HEK293T (cell line): ENCODE data around the gene KAT2B.

ENCODE experiments used
- ARNT ChIP-seq: fragments of 450-650 bp; IDR thresholded peaks from 2 replicates; pipeline ENCODE4 v1.6.1; 2017; ENCODE audit warnings: mild to moderate bottlenecking
- BHLHE40 ChIP-seq: fragments of 450-650 bp; IDR thresholded peaks from 2 replicates; pipeline ENCODE4 v1.6.1; 2016; ENCODE audit warnings: mild to moderate bottlenecking, moderate library complexity, borderline replicate concordance
- FOXK2 ChIP-seq: fragments of 450-650 bp; IDR thresholded peaks from 2 replicates; pipeline ENCODE4 v1.6.1; 2016; ENCODE audit warnings: mild to moderate bottlenecking
- FOXM1 ChIP-seq: fragments of 450-650 bp; IDR thresholded peaks from 2 replicates; pipeline ENCODE4 v1.6.1; 2017; ENCODE audit warnings: mild to moderate bottlenecking, borderline replicate concordance
- HDGF ChIP-seq: fragments of 450-650 bp; IDR thresholded peaks from 2 replicates; pipeline ENCODE4 v1.6.1; 2017; ENCODE audit warnings: antibody characterized with exemption, borderline replicate concordance
- SP1 ChIP-seq: fragments of 450-650 bp; IDR thresholded peaks from 2 replicates; pipeline ENCODE4 v1.6.1; 2017
- TARDBP ChIP-seq: fragments of 450-650 bp; IDR thresholded peaks from 2 replicates; pipeline ENCODE4 v1.6.1; 2016

DNA sequence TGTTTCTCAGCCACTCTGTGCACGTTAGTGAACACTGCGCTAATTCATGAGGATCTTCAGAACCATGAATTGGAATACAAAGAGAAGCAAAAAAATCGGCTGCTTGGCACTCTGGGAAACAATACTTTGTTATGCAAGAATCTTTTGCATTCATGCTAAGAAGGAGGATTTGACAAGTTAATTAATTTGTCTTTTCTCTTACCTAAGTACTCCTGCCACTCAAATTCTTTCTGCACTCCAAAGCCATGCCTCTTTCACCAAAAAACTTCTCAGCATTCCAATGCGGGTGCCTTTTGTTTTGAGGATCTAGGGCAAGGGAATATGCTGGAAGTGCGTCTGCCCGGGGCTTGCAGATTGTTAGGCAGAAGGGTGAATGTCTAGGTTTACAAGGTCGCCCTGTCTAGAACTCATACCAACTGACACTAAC lies 11.3 kb upstream of the KAT2B start:
- no peak for TF ChIP-seq FOXM1
- no peak for TF ChIP-seq BHLHE40
- TF ChIP-seq SP1, result no peak
- TF ChIP-seq HDGF, result no peak
- TF ChIP-seq ARNT, result no peak
- no peak for TF ChIP-seq TARDBP
- no peak for TF ChIP-seq FOXK2
